Testis (tissue), 2 donors: ENCODE measurements around the gene ZNF322.

ENCODE experiments used
- POLR2A ChIP-seq: fragments of 450-650 bp; IDR thresholded peaks from one replicate; pipeline ENCODE4 v1.6.1; 2017; ENCODE audit warnings: antibody characterized with exemption, mild to moderate bottlenecking, moderate library complexity
- TF ChIP-seq, protein P1 (sequence below), 3 experiments: fragments of 450-650 bp in 2 of 3; fragments of 200-600 bp in 1 of 3; sonication (generic) in 1 of 3; IDR thresholded peaks; one replicate each; pipeline ENCODE4 v1.5.1; 2016 to 2019; ENCODE audit warnings: antibody characterized with exemption in 3 of 3, mild to moderate bottlenecking in 2 of 3, moderate library complexity in 1 of 3

DNA sequence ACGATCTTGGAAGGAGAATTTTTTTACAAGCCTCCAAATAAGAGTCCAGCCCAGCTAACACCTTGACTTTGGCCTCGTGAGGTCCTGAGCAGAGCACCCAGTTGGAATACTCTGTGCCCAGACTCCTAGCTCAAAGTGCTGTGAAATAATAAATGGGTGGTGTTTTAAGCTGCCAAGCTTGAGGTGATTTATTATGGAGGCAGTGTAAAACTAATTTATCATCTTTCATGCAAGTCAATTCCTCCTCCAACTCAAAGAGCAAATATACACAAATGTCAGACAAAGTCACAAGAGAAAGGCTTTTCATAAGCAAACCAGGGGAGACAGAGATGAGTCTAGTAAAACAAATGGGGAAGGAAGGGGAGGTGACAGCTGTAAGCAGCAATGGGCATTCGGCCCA is 50.1 kb downstream of the ZNF322 start:
- TF ChIP-seq, protein P1, sequence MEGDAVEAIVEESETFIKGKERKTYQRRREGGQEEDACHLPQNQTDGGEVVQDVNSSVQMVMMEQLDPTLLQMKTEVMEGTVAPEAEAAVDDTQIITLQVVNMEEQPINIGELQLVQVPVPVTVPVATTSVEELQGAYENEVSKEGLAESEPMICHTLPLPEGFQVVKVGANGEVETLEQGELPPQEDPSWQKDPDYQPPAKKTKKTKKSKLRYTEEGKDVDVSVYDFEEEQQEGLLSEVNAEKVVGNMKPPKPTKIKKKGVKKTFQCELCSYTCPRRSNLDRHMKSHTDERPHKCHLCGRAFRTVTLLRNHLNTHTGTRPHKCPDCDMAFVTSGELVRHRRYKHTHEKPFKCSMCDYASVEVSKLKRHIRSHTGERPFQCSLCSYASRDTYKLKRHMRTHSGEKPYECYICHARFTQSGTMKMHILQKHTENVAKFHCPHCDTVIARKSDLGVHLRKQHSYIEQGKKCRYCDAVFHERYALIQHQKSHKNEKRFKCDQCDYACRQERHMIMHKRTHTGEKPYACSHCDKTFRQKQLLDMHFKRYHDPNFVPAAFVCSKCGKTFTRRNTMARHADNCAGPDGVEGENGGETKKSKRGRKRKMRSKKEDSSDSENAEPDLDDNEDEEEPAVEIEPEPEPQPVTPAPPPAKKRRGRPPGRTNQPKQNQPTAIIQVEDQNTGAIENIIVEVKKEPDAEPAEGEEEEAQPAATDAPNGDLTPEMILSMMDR (IDR thresholded peaks at IDR 0.05), result no peak
- TF ChIP-seq POLR2A, result no peak
